ENCODE data around the gene CPM.

CPM gene

GRCh38 chr12:68954811-68955210 is 21.8 kb upstream of the CPM start:
- no peak for DNase-seq

GRCh38 chr12:68953536-68953935 is 20.6 kb upstream of the CPM start:
- no peak for DNase-seq

GRCh38 chr12:68951652-68952051 is 18.7 kb upstream of the CPM start:
- DNase-seq: no peak

GRCh38 chr12:68950511-68950910 is 17.5 kb upstream of the CPM start:
- DNase-seq: no peak

- no peak for DNase-seq
Observed at GRCh38 chr12:68945255-68945654, 12.3 kb upstream of the CPM start.

- no peak for DNase-seq
Observed at GRCh38 chr12:68944296-68945076, 11.5 kb upstream of the CPM start.

- DNase-seq: no peak
Observed at GRCh38 chr12:68943848-68944247, 10.9 kb upstream of the CPM start.

GRCh38 chr12:68940731-68941130 is 7.8 kb upstream of the CPM start:
- DNase-seq: no peak

GRCh38 chr12:68939505-68939904 is 6.5 kb upstream of the CPM start:
- no peak for DNase-seq

- no peak for DNase-seq
Observed at GRCh38 chr12:68934392-68934791, 1.4 kb upstream of the CPM start.

- peak; percentile 11 for DNase-seq
Observed at GRCh38 chr12:68932128-68932960, 627 bp downstream of the CPM start.

- DNase-seq: no peak
Observed at GRCh38 chr12:68930178-68930577, 2.8 kb downstream of the CPM start.

GRCh38 chr12:68924546-68924945 is 8.4 kb downstream of the CPM start:
- DNase-seq: no peak

GRCh38 chr12:68919581-68920239 is 13.3 kb downstream of the CPM start:
- no peak for DNase-seq

- DNase-seq: no peak
Observed at GRCh38 chr12:68918960-68919359, 14.0 kb downstream of the CPM start.

GRCh38 chr12:68915055-68915454 is 17.9 kb downstream of the CPM start:
- DNase-seq: no peak

GRCh38 chr12:68913682-68914081 is 19.3 kb downstream of the CPM start:
- no peak for DNase-seq

- DNase-seq: no peak
Observed at GRCh38 chr12:68912916-68913315, 20.1 kb downstream of the CPM start.

GRCh38 chr12:68911197-68911718 is 21.7 kb downstream of the CPM start:
- DNase-seq: no peak

GRCh38 chr12:68910128-68910527 is 22.8 kb downstream of the CPM start:
- no peak for DNase-seq

GRCh38 chr12:68908076-68908475 is 24.9 kb downstream of the CPM start:
- DNase-seq: no peak

- no peak for DNase-seq
Observed at GRCh38 chr12:68905733-68906132, 27.2 kb downstream of the CPM start.

- DNase-seq: no peak
Observed at GRCh38 chr12:68904351-68904962, 28.5 kb downstream of the CPM start.
